ENCODE measurements around the gene SLC26A8. TPM values are rescaled to one million over a fixed set of nuclear protein-coding genes. Genes with fewer than 3 reads are reported as not detected.

The SLC26A8 gene
- total RNA-seq, 2 experiments from 2014 or later: not detected

GRCh38 chr6:35907750-35908149, 116.7 kb downstream of the SLC26A8 start:
- no peak for ATAC-seq (ENCODE audit: poor library complexity)
- peaks cover 12% of the 10 kb centered on the region for H3K9me3 Mint-ChIP-seq
- no peak overlapping the region for H3K27ac Mint-ChIP-seq

GRCh38 chr6:35906499-35906846, 118.0 kb downstream of the SLC26A8 start:
- Mint-ChIP-seq H3K9me3 (peaks cover 12% of the 10 kb centered on the region), H3K4me1 (ENCODE audit: low read depth) (peaks cover 26% of the 10 kb centered on the region), H3K36me3 (ENCODE audit: low read depth) (peaks cover 59% of the 10 kb centered on the region), H3K27me3 (no peaks in the 10 kb centered on the region), H3K4me3 (no peak overlapping the region), H3K27ac (no peak overlapping the region)
- H3K27me3 ChIP-seq (ENCODE audit: control insufficient read depth in 1 of 2, insufficient read depth in 2 of 2, low read length in 2 of 2): no peaks in the 10 kb centered on the region
- no peak overlapping the region for H3K27ac ChIP-seq (ENCODE audit: low read depth in 1 of 2, low read length in 2 of 2)
- no peak overlapping the region for H3K4me3 ChIP-seq (ENCODE audit: low read length)
- intact Hi-C loops (cut with DNase I, micrococcal nuclease): no loop called here
- peaks cover 36% of the 10 kb centered on the region for H3K36me3 ChIP-seq (ENCODE audit: insufficient read depth, low read length)
- no peak for ATAC-seq (ENCODE audit: poor library complexity)
- POLR2A ChIA-PET: no interaction called here
- H3K9me3 ChIP-seq (ENCODE audit: control insufficient read depth in 1 of 2, insufficient read depth in 1 of 2, low read length in 2 of 2): peaks cover 12 to 16% of the 10 kb centered on the region in 2 experiments
- DNase-seq: no peak
- H3K4me1 ChIP-seq (ENCODE audit: insufficient read depth, low read length): no peaks in the 10 kb centered on the region
- no peak for TF ChIP-seq CTCF (IDR thresholded peaks at IDR 0.05)
- CTCF ChIA-PET: no interaction called here

More at GRCh38 chr6:35907750-35908149, 116.7 kb downstream of the SLC26A8 start:
- Mint-ChIP-seq H3K4me1 (ENCODE audit: low read depth) (peaks cover 22% of the 10 kb centered on the region), H3K27me3 (no peaks in the 10 kb centered on the region), H3K36me3 (ENCODE audit: low read depth) (peaks cover 69% of the 10 kb centered on the region), H3K4me3 (no peak overlapping the region)
- ChIA-PET POLR2A (no interaction called here), CTCF (no interaction called here)
- H3K9me3 ChIP-seq (ENCODE audit: control insufficient read depth in 1 of 2, insufficient read depth in 1 of 2, low read length in 2 of 2): peaks cover 12 to 18% of the 10 kb centered on the region in 2 experiments
- H3K4me3 ChIP-seq (ENCODE audit: low read length): no peak overlapping the region
- DNase-seq: no peak
- H3K4me1 ChIP-seq (ENCODE audit: insufficient read depth, low read length): no peaks in the 10 kb centered on the region
- intact Hi-C loops (cut with DNase I, micrococcal nuclease): no loop called here
- H3K36me3 ChIP-seq (ENCODE audit: insufficient read depth, low read length): peaks cover 34% of the 10 kb centered on the region
- no peaks in the 10 kb centered on the region for H3K27me3 ChIP-seq (ENCODE audit: control insufficient read depth in 1 of 2, insufficient read depth in 2 of 2, low read length in 2 of 2)
- H3K27ac ChIP-seq (ENCODE audit: low read depth in 1 of 2, low read length in 2 of 2): no peak overlapping the region
- TF ChIP-seq CTCF (IDR thresholded peaks at IDR 0.05): no peak

- Histone ChIP-seq H3K27ac (ENCODE audit: low read depth in 1 of 2, low read length in 2 of 2) (no peak overlapping the region), H3K4me1 (ENCODE audit: insufficient read depth, low read length) (no peaks in the 10 kb centered on the region), H3K4me3 (ENCODE audit: low read length) (no peak overlapping the region), H3K27me3 (ENCODE audit: control insufficient read depth in 1 of 2, insufficient read depth in 2 of 2, low read length in 2 of 2) (no peaks in the 10 kb centered on the region), H3K9me3 (ENCODE audit: control insufficient read depth in 1 of 2, insufficient read depth in 1 of 2, low read length in 2 of 2) (peaks cover 12 to 13% of the 10 kb centered on the region in 2 experiments), H3K36me3 (ENCODE audit: insufficient read depth, low read length) (peaks cover 34% of the 10 kb centered on the region)
- POLR2A ChIA-PET: no interaction called here
- intact Hi-C loops (cut with DNase I, micrococcal nuclease): no loop called here
- Mint-ChIP-seq H3K9me3 (peaks cover 12% of the 10 kb centered on the region), H3K36me3 (ENCODE audit: low read depth) (peaks cover 58% of the 10 kb centered on the region), H3K27me3 (no peaks in the 10 kb centered on the region), H3K4me3 (no peak overlapping the region), H3K4me1 (ENCODE audit: low read depth) (peaks cover 24% of the 10 kb centered on the region), H3K27ac (no peak overlapping the region)
- TF ChIP-seq CTCF (IDR thresholded peaks at IDR 0.05): no peak
- no peak for DNase-seq
- CTCF ChIA-PET: no interaction called here
- ATAC-seq (ENCODE audit: poor library complexity): no peak
Observed at GRCh38 chr6:35905841-35906498, 118.5 kb downstream of the SLC26A8 start.
